Neuronal stem cell (in vitro differentiated cells): ENCODE data around the gene PCDHGA9.
A peak's percentile ranks its signal among the peaks of the same experiment; 100 is the strongest.

Experiments
- DNase-seq: peaks from one replicate; pipeline ENCODE4 v3.0.0-alpha.2; 2013; ENCODE audit warnings: low spot score
- H2AFZ ChIP-seq: one replicate; pipeline ENCODE4 v1.6.1; 2013; ENCODE audit warnings: mild to moderate bottlenecking, low read length, inconsistent platforms
- H2AK5ac ChIP-seq: 2 replicates; pipeline ENCODE4 v1.6.1; 2013; ENCODE audit warnings: low read depth, mild to moderate bottlenecking, inconsistent platforms, low read length, moderate library complexity, mixed read lengths
- H2BK120ac ChIP-seq: 2 replicates; pipeline ENCODE4 v1.6.1; 2013; ENCODE audit warnings: low read depth, mild to moderate bottlenecking, inconsistent platforms, low read length, moderate library complexity, mixed read lengths
- H2BK12ac ChIP-seq: one replicate; pipeline ENCODE4 v1.6.1; 2013; ENCODE audit warnings: low read length, inconsistent platforms
- H2BK15ac ChIP-seq: 2 replicates; pipeline ENCODE4 v1.6.1; 2013; ENCODE audit warnings: mild to moderate bottlenecking, low read length, inconsistent platforms, mixed read lengths
- H2BK5ac ChIP-seq: one replicate; pipeline ENCODE4 v1.6.1; 2013; ENCODE audit warnings: inconsistent platforms, mild to moderate bottlenecking, low read length, moderate library complexity
- H3K14ac ChIP-seq: one replicate; pipeline ENCODE4 v1.6.1; 2013; ENCODE audit warnings: low read length, inconsistent platforms
- H3K18ac ChIP-seq: 2 replicates; pipeline ENCODE4 v1.6.1; 2013; ENCODE audit warnings: low read length, inconsistent platforms
- H3K23ac ChIP-seq: 2 replicates; pipeline ENCODE4 v1.6.1; 2013; ENCODE audit warnings: low read depth, mild to moderate bottlenecking, mixed read lengths, low read length, inconsistent platforms; ENCODE audit not compliant: poor library complexity
- H3K27ac ChIP-seq: replicated peaks from 3 replicates; pipeline ENCODE4 v1.5.1; 2013; ENCODE audit warnings: low read length, inconsistent platforms
- H3K27me3 ChIP-seq, 3 experiments: 2 replicates each; pipeline ENCODE4 v1.6.1; 2013; ENCODE audit warnings: low read length in 3 of 3, mild to moderate bottlenecking in 2 of 3, inconsistent platforms in 1 of 3, low read depth in 1 of 3, mixed read lengths in 1 of 3, moderate library complexity in 1 of 3; ENCODE audit not compliant: control insufficient read depth in 3 of 3, insufficient read depth in 3 of 3
- H3K36me3 ChIP-seq, 2 donors: replicated peaks in 1 of 2; 2 replicates each; pipeline ENCODE4 v1.6.1; 2013; ENCODE audit warnings: low read length in 2 of 2; ENCODE audit not compliant: control insufficient read depth in 2 of 2, insufficient read depth in 2 of 2
- H3K4ac ChIP-seq: 2 replicates; pipeline ENCODE4 v1.6.1; 2013; ENCODE audit warnings: inconsistent platforms, mild to moderate bottlenecking, low read length, moderate library complexity
- H3K4me1 ChIP-seq, 2 donors: 1 replicate in 1 of 2; 2 replicates in 1 of 2; pipeline ENCODE4 v1.6.1; 2013; ENCODE audit warnings: low read length in 2 of 2, low read depth in 1 of 2; ENCODE audit not compliant: control insufficient read depth in 2 of 2, insufficient read depth in 1 of 2
- H3K4me2 ChIP-seq: one replicate; pipeline ENCODE4 v1.6.1; 2013; ENCODE audit warnings: mild to moderate bottlenecking, low read length, inconsistent platforms; ENCODE audit not compliant: insufficient read depth, poor library complexity, severe bottlenecking
- H3K4me3 ChIP-seq, 2 donors: 2 replicates each; pipeline ENCODE4 v1.5.1; 2013; ENCODE audit warnings: low read length in 2 of 2, mild to moderate bottlenecking in 2 of 2, inconsistent platforms in 1 of 2, moderate library complexity in 1 of 2
- H3K79me1 ChIP-seq: one replicate; pipeline ENCODE4 v1.6.1; 2013; ENCODE audit warnings: low read depth, mild to moderate bottlenecking, inconsistent platforms, low read length, moderate library complexity
- H3K9ac ChIP-seq: one replicate; pipeline ENCODE4 v1.6.1; 2013; ENCODE audit warnings: mild to moderate bottlenecking, low read depth, low read length, inconsistent platforms; ENCODE audit not compliant: poor library complexity
- H3K9me3 ChIP-seq, 2 donors: replicated peaks in 1 of 2; 2 replicates each; pipeline versions ENCODE3 to v1.6.1; 2013; ENCODE audit warnings: low read length in 2 of 2, mild to moderate bottlenecking in 2 of 2, inconsistent platforms in 1 of 2, low read depth in 1 of 2, mixed read lengths in 1 of 2, moderate library complexity in 1 of 2; ENCODE audit not compliant: control insufficient read depth in 2 of 2, insufficient read depth in 1 of 2
- H4K8ac ChIP-seq: one replicate; pipeline ENCODE4 v1.6.1; 2013; ENCODE audit warnings: low read depth, mild to moderate bottlenecking, inconsistent platforms, low read length, moderate library complexity
- H4K91ac ChIP-seq: one replicate; pipeline ENCODE4 v1.6.1; 2013; ENCODE audit warnings: low read length, low read depth, mild to moderate bottlenecking, inconsistent platforms; ENCODE audit not compliant: poor library complexity
- WGBS, 2 donors: extraction: QIAGEN DNeasy Blood & Tissue Kit; methylation state at CpG; one replicate each; pipeline ENCODE4 v1.1.7; 2013; ENCODE audit warnings: missing lambda C conversion rate in 2 of 2, mixed read lengths in 1 of 2; ENCODE audit not compliant: insufficient read length in 2 of 2, insufficient replicate concordance in 1 of 2; ENCODE audit errors: extremely low coverage in 2 of 2; 5-methylcytosine and 5-hydroxymethylcytosine counted together

PCDHGA9 gene

GRCh38 chr5:141420855-141421488, 18.4 kb downstream of the PCDHGA9 start, which contains the start of gene PCDHGA11:
PCDHGA11 (plus strand) TSS chr5:141421051; CDS start chr5:141421228, 177 bp downstream.
- no peak for DNase-seq
- peak within 1 kb of the TSS in 1 of 2 donors; percentile 56 for H3K4me3 ChIP-seq
- H2BK120ac ChIP-seq = no peak within 1 kb of the TSS

DNA sequence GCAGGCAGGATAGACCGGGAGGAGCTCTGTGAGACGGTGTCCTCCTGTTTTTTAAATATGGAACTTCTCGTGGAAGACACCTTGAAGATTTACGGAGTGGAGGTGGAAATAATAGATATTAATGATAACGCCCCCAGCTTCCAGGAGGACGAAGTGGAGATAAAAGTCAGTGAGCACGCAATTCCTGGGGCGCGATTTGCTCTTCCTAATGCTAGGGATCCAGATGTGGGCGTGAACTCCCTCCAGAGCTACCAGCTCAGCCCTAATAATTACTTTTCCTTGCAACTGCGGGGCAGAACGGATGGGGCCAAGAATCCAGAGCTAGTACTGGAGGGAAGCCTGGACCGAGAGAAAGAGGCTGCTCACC, 18.9 kb downstream of the PCDHGA9 start:
- peaks cover 41 to 76% of the 10 kb centered on the region in 2 donors for H3K36me3 ChIP-seq
- no peak overlapping the region for H3K9ac ChIP-seq
- no peak overlapping the region for H2BK12ac ChIP-seq
- peaks cover 55 to 99% of the 10 kb centered on the region in 2 donors for H3K9me3 ChIP-seq
- H3K14ac ChIP-seq = no peak overlapping the region
- H3K27me3 ChIP-seq = no peaks in the 10 kb centered on the region
- H3K27ac ChIP-seq = no peak overlapping the region
- H3K18ac ChIP-seq = no peak overlapping the region
- DNase-seq = no peak
- H3K79me1 ChIP-seq = peaks cover 10% of the 10 kb centered on the region
- H2AFZ ChIP-seq = no peak overlapping the region
- H3K4me2 ChIP-seq = no peak overlapping the region
- H3K23ac ChIP-seq = no peak overlapping the region
- no CpG with 5 or more reads among the region's 13 CpGs for WGBS, 2 donors
- no peak overlapping the region for H4K91ac ChIP-seq
- no peak overlapping the region for H3K4ac ChIP-seq
- H4K8ac ChIP-seq = no peak overlapping the region
- no peak overlapping the region for H2BK120ac ChIP-seq
- no peak overlapping the region for H2AK5ac ChIP-seq
- H3K4me3 ChIP-seq = no peak overlapping the region
- no peak overlapping the region for H2BK5ac ChIP-seq
- H2BK15ac ChIP-seq = no peak overlapping the region
- no peaks in the 10 kb centered on the region for H3K4me1 ChIP-seq

More at GRCh38 chr5:141420855-141421488, 18.4 kb downstream of the PCDHGA9 start, which contains the start of gene PCDHGA11:
- Histone ChIP-seq H2BK15ac (no peak within 1 kb of the TSS), H3K4me1 (no peaks in the 10 kb centered on the region), H3K18ac (no peak within 1 kb of the TSS), H3K4ac (no peak within 1 kb of the TSS), H4K91ac (no peak within 1 kb of the TSS), H2BK5ac (no peak within 1 kb of the TSS), H3K36me3 (peaks cover 38 to 75% of the 10 kb centered on the region in 2 donors), H3K27me3 (no peaks in the 10 kb centered on the region), H2BK12ac (no peak within 1 kb of the TSS), H4K8ac (no peak within 1 kb of the TSS), H3K23ac (no peak within 1 kb of the TSS), H2AK5ac (no peak within 1 kb of the TSS), H3K9me3 (peaks cover 50 to 99% of the 10 kb centered on the region in 2 donors), H3K14ac (no peak within 1 kb of the TSS), H2AFZ (no peak within 1 kb of the TSS), H3K9ac (no peak within 1 kb of the TSS), H3K27ac (no peak within 1 kb of the TSS), H3K79me1 (peaks cover 10% of the 10 kb centered on the region), H3K4me2 (no peak within 1 kb of the TSS)
- no CpG with 5 or more reads among the region's 42 CpGs for WGBS, 2 donors

GRCh38 chr5:141422742-141423291, 20.2 kb downstream of the PCDHGA9 start:
- Histone ChIP-seq H2BK120ac (peak overlapping the region; percentile 16), H3K4me1 (no peaks in the 10 kb centered on the region), H3K4ac (no peak overlapping the region), H3K9me3 (peaks cover 69 to 100% of the 10 kb centered on the region in 2 donors), H2BK15ac (no peak overlapping the region), H3K36me3 (peaks cover 50 to 81% of the 10 kb centered on the region in 2 donors), H3K79me1 (peaks cover 12% of the 10 kb centered on the region), H3K18ac (no peak overlapping the region), H3K4me3 (no peak overlapping the region), H3K14ac (no peak overlapping the region), H4K8ac (no peak overlapping the region), H3K4me2 (no peak overlapping the region), H3K27ac (no peak overlapping the region), H4K91ac (no peak overlapping the region), H3K27me3 (no peaks in the 10 kb centered on the region), H2AK5ac (no peak overlapping the region), H2BK12ac (no peak overlapping the region), H2AFZ (no peak overlapping the region), H3K9ac (no peak overlapping the region), H2BK5ac (no peak overlapping the region), H3K23ac (peak overlapping the region; percentile 25)
- no peak for DNase-seq
- WGBS, 2 donors = no CpG with 5 or more reads among the region's 42 CpGs

GRCh38 chr5:141427783-141428426, 25.3 kb downstream of the PCDHGA9 start:
- no peak overlapping the region for H2BK15ac ChIP-seq
- H3K9me3 ChIP-seq = peaks cover 55 to 96% of the 10 kb centered on the region in 2 donors

More at GRCh38 chr5:141427783-141428426, 25.3 kb downstream of the PCDHGA9 start:
- Histone ChIP-seq H4K91ac (no peak overlapping the region), H2AFZ (no peak overlapping the region), H2AK5ac (no peak overlapping the region), H3K27ac (no peak overlapping the region), H3K9ac (peak overlapping the region; percentile 18), H3K36me3 (peaks cover 34 to 73% of the 10 kb centered on the region in 2 donors), H3K4me3 (peak overlapping the region in 1 of 2 donors; percentile 31), H3K14ac (no peak overlapping the region), H3K18ac (no peak overlapping the region), H3K27me3 (no peaks in the 10 kb centered on the region), H3K79me1 (peaks cover 11% of the 10 kb centered on the region), H3K4ac (no peak overlapping the region), H3K4me2 (no peak overlapping the region), H4K8ac (no peak overlapping the region), H3K4me1 (no peaks in the 10 kb centered on the region), H2BK12ac (no peak overlapping the region), H2BK5ac (no peak overlapping the region), H3K23ac (peak overlapping the region; percentile 11), H2BK120ac (no peak overlapping the region)
- no peak for DNase-seq
- no CpG with 5 or more reads among the region's 53 CpGs for WGBS, 2 donors
